Ureter (tissue), 1 donor: ENCODE data around the gene AQP10. TPM values are rescaled to one million over a fixed set of nuclear protein-coding genes. Genes with fewer than 3 reads are reported as not detected.

Experiments used
- total RNA-seq: library from RNA; stranded (reverse); gene quantifications from one replicate; pipeline ENCODE4 v1.2.4, GENCODE V29; 2023
- donor health status: DM: yes; HTN: yes; CAD: no.

AQP10 gene
- total RNA-seq, 1 donor from 2014 or later, result not detected

Other genes with a start within 250 kb of the AQP10 start
- 0.39 TPM for gene NUP210L, start 166.0 kb upstream of the AQP10 start, total RNA-seq
- gene TPM3, start 129.0 kb upstream of the AQP10 start, total RNA-seq, result 242 TPM
- gene CFAP141, start 114.8 kb upstream of the AQP10 start, total RNA-seq, result not detected
- gene UBAP2L, start 100.1 kb upstream of the AQP10 start, total RNA-seq, result 195 TPM
- 110 TPM for gene HAX1, start 48.5 kb upstream of the AQP10 start, total RNA-seq
- 40.7 TPM for gene ATP8B2, start 4.4 kb downstream of the AQP10 start, total RNA-seq
- 12.5 TPM for gene IL6R, start 84.2 kb downstream of the AQP10 start, total RNA-seq
- 3.3 TPM for gene TDRD10, start 181.1 kb downstream of the AQP10 start, total RNA-seq
- gene SHE, start 181.3 kb downstream of the AQP10 start, total RNA-seq, result 13.3 TPM
- gene UBE2Q1, start 237.6 kb downstream of the AQP10 start, total RNA-seq, result 68.9 TPM
- gene CHRNB2, start 246.7 kb downstream of the AQP10 start, total RNA-seq, result 0.36 TPM